GM18505 (cell line): Measurements from ENCODE around the gene PANX2.
"Not testable (repeated sequence)": the region's sequence is repeated elsewhere in the genome, so short reads cannot be mapped to it uniquely, and the experiment has no call there.

Experiments used
- ATAC-seq: cut with Tn5 transposase; IDR thresholded peaks from one replicate; pipeline ENCODE4 v1.9.1; 2021; ENCODE audit not compliant: unreplicated experiment
- POLR2A ChIP-seq: IDR thresholded peaks from 4 replicates; pipeline ENCODE4 v1.6.1; 2011; ENCODE audit warnings: borderline replicate concordance; ENCODE audit not compliant: insufficient read depth, insufficient read length; ENCODE audit errors: extremely low read depth

The PANX2 gene

DNA sequence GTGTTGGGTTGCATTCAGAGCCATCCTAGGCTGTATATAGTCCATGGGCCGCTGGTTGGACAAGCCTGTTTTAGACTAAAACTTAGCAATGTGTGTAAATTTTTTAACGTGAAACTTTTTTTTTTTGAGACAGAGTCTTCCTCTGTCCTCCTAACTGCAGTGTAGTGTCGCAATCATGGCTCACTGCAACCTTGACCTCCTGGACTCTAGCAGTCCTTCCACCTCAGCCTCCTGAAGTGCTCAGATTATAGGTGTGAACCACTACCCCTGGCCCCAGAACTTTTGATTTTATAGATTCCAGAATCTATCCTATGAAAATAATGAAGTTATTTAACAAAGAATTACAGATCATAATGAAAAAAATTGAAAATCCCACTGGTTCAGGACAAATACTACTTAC is 29.9 kb upstream of the PANX2 start:
- no peak for ATAC-seq
- no peak for TF ChIP-seq POLR2A

DNA sequence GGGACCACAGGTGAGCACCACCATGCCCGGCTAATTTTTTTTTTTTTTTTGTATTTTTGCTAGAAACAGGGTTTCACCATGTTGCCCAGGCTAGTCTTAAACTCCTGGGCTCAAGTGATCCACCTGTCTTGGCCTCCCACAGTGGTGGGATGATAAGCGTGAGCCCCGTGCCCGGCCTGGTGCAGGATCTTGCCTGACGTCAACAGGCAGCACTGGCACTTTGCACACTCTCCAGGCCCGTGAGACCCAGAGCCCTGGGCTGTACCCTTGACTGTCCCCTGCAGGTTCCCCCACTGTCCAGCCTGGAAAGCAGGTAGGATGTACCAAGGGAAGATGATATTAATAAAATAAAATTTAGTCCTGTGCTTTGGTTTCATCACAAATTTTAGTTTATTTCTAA is 29.1 kb upstream of the PANX2 start:
- no peak for TF ChIP-seq POLR2A
- no peak for ATAC-seq

DNA sequence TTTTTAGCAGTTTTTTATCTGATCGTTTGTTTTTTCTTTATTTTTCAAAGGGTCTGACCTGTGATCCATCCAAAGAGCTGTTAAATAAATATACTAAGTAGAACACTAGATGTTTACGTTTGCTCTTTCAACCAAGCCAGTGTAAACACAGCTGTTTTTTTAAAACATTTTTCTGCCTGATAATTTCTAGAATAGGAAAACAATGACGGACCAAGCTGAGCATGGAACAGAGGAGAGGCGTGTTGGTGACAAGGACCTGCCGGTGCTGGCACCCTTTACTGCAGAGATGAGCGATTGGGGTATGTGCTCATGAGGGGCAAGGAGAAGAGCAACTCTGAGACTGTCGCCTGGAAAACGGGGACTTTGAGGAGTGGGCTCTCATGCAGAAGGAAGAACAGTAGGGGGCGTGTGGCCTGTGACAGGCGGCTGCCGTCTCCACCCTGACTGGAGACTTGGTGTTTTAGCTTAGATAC is 28.6 kb upstream of the PANX2 start:
- no peak for ATAC-seq
- no peak for TF ChIP-seq POLR2A

- ATAC-seq: no peak
- no peak for TF ChIP-seq POLR2A
Observed at GRCh38 chr22:50143096-50143495, 27.4 kb upstream of the PANX2 start.

- no peak for ATAC-seq
- TF ChIP-seq POLR2A: no peak
Observed at GRCh38 chr22:50144005-50144614, 26.4 kb upstream of the PANX2 start.

DNA sequence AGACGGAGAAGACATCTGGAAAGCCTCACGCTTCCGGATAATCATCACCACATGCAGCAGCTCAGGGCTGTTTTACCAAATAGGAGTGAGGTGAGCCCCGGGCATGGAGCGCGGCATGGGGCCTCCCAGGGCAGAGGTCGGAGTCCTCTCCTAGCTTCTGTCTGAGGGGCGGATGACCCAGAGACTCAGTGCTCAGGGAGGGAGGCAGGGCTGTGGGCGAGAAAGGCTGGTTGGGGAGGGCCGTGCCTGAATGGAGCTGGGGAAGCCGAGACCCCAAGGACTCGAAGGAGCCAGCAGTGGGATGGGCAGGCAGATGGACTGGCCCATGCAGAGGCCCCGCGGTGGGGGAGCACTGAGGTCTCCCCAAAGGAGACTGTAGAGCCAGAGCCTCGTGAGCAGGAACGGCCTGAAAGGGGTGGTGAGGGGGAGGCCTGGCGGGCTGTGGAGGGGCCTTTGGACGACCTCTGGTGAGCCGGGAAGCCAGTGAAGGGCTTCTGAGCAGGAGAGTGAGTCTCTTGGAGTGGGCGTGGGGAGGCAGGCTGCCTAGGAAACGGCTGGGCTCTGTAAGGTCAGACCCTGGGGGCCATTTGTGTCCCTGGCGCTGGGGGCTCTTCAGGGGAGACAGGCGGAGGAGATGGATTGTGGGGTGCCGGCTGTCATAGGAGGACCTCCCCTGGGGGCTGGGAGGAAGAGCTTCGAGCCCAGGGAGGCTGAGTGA is 24.7 kb upstream of the PANX2 start:
- TF ChIP-seq POLR2A: no peak
- no peak for ATAC-seq

- no peak for TF ChIP-seq POLR2A
- no peak for ATAC-seq
Observed at GRCh38 chr22:50146439-50147238, 23.9 kb upstream of the PANX2 start.

GRCh38 chr22:50147258-50148165 is 23.0 kb upstream of the PANX2 start:
- ATAC-seq: not testable (repeated sequence)

DNA sequence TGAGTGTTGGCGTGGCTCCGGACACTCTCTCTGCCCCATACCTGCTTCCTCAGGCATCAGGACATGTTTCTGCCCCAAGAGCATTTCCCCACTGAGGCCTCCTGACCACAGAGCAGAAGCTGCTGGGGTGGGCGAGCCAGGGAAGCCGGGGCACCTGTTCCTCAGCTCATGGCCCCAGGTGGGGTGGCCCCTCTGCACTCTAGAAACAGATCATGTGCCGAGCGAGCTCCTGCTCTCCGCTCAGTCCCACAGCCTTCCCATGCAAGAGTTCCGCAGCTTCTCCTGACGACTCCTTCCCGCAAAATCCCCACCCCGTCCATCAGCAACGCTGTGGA is 22.4 kb upstream of the PANX2 start:
- TF ChIP-seq POLR2A: no peak
- no peak for ATAC-seq

DNA sequence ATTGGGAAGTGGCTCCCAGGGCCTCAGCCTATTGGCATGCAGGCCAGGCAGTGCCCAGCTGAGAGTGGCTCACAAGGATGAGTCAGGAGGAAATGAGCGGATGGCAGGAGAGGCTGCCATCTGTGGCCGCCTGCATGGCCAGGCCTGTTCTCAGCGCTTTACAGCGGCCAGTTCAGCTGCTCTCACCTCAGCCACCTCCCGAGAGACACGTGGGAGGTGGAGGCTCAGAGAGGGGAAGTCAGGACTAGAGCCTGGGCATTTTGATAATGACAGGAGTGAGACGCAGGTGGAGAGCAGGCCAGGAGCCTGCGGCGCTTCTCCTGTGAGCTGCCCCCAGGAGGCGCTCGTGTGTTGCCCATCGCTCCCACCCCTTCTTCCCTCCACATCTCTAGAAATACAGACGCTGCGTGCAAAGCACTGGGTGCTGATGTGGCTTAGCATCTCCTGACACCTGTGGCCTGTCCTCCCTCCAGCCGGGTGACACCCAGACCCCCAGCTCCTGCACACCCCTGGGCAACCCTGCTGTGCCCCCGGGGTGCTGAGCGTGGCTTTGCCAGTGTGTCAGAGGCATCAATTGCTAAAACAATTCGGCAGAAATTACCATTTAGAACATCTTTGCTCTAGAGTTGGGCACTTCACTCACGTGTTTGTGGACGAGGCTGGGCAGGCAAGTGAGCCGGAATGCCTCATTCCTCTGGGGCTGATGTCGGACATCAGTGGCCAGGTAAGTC is 21.4 kb upstream of the PANX2 start:
- peak; percentile 50 for ATAC-seq
- TF ChIP-seq POLR2A: no peak

- TF ChIP-seq POLR2A: no peak
- ATAC-seq: no peak
Observed at GRCh38 chr22:50150161-50151129, 20.1 kb upstream of the PANX2 start.
